DOHH2 (cell line): ENCODE data around the gene SPHK1.
A peak's percentile ranks its signal among the peaks of the same experiment; 100 is the strongest.

Experiments used
- H3F3A ChIP-seq: fragments of 200-600 bp; sonication (generic), shearing (Covaris generic); 2 replicates; pipeline ENCODE4 v1.6.0; 2016; ENCODE audit warnings: antibody characterized with exemption, mild to moderate bottlenecking; ENCODE audit not compliant: control insufficient read depth, insufficient read depth
- H3K27ac ChIP-seq: fragments of 200-600 bp; sonication (generic); 2 replicates; pipeline ENCODE4 v1.5.1; 2014; ENCODE audit warnings: low read depth, mild to moderate bottlenecking, low read length, moderate library complexity
- H3K27me3 ChIP-seq: fragments of 200-600 bp; sonication (generic); 2 replicates; pipeline ENCODE4 v1.6.1; 2014; ENCODE audit warnings: mild to moderate bottlenecking, low read length, mixed read lengths; ENCODE audit not compliant: control insufficient read depth
- H3K36me3 ChIP-seq: fragments of 200-600 bp; sonication (generic); 2 replicates; pipeline ENCODE4 v1.6.1; 2014; ENCODE audit warnings: mild to moderate bottlenecking, low read length, moderate library complexity, mixed read lengths; ENCODE audit not compliant: control insufficient read depth
- H3K4me1 ChIP-seq: fragments of 200-600 bp; sonication (generic); 2 replicates; pipeline ENCODE4 v1.6.1; 2014; ENCODE audit warnings: mild to moderate bottlenecking, low read length, mixed read lengths; ENCODE audit not compliant: control insufficient read depth
- H3K4me2 ChIP-seq: fragments of 200-600 bp; sonication (generic); 2 replicates; pipeline ENCODE4 v1.6.0; 2014; ENCODE audit warnings: mild to moderate bottlenecking, low read length, moderate library complexity
- H3K4me3 ChIP-seq: fragments of 200-600 bp; sonication (generic); 2 replicates; pipeline ENCODE4 v1.5.1; 2014; ENCODE audit warnings: mild to moderate bottlenecking, low read length, mixed read lengths
- H3K79me2 ChIP-seq: fragments of 200-600 bp; sonication (generic); 2 replicates; pipeline ENCODE4 v1.6.1; 2014; ENCODE audit warnings: mild to moderate bottlenecking, low read length, mixed read lengths; ENCODE audit not compliant: control insufficient read depth
- H3K9me2 ChIP-seq: fragments of 200-600 bp; sonication (generic); replicated peaks from 2 replicates; pipeline ENCODE4 v1.6.1; 2014; ENCODE audit warnings: mild to moderate bottlenecking, low read length, mixed read lengths; ENCODE audit not compliant: control insufficient read depth
- H3K9me3 ChIP-seq: fragments of 200-600 bp; sonication (generic); 2 replicates; pipeline ENCODE4 v1.6.1; 2014; ENCODE audit warnings: antibody characterized with exemption, low read length, mixed read lengths; ENCODE audit not compliant: control insufficient read depth, insufficient read depth
- H4K20me1 ChIP-seq: fragments of 200-600 bp; sonication (generic); 2 replicates; pipeline ENCODE4 v1.6.0; 2014; ENCODE audit warnings: low read depth, mild to moderate bottlenecking, antibody characterized with exemption, low read length, moderate library complexity; ENCODE audit not compliant: control insufficient read depth, insufficient read depth
- CTCF ChIP-seq: fragments of 200-600 bp; sonication (generic); IDR thresholded peaks from one replicate; pipeline ENCODE4 v1.5.1; 2014; ENCODE audit warnings: antibody characterized with exemption, mild to moderate bottlenecking, low read depth, low read length; ENCODE audit not compliant: poor library complexity, severe bottlenecking
- EZH2phosphoT487 ChIP-seq: fragments of 200-600 bp; sonication (generic); IDR thresholded peaks from 2 replicates; pipeline ENCODE4 v1.6.1; 2017; ENCODE audit warnings: borderline replicate concordance, mild to moderate bottlenecking, antibody characterized with exemption, low read length, moderate library complexity, mixed read lengths

The SPHK1 gene

DNA sequence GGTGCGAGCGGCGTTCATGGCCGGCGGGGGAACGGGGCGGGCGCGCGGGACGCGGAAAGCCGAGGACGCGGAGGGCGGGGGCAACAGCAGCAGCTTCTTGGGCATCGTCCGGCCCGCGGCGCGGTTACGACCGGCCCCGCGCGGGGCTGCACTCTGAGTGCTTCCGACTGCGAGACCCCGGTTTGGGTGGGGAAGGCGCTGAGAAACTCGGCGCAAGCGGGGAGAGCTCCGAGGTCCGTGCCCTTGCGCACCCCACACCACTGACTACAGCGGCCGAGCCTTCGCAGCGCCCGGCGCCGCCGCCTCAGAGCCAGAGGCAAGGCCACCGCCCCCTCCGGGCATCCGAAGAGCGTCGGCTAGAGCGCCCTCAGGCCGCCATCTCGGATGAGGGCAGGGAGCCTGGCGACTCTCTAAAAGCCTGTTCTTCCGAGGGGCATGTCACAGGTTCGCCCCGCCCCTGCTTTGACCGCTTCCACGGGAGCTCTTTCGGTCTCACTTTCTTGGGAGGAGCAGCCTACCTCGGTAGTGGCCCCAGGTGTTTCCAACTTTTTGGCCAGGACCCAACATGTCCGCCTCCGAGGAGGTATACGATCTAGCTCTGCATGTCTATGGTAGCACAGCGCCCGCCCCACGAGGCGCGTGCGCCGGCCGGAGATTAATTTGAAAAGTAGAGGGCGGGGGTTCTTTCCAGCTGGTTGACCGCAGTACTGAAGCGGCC is 30.7 kb upstream of the SPHK1 start, which contains the start of gene PRPSAP1:
Gene PRPSAP1 (minus strand): TSS at position 318 of the 718 bp plus-strand sequence. CDS start 213 bp downstream, at position 105.
- peaks cover 24% of the 10 kb centered on the region for H3K79me2 ChIP-seq
- no peaks in the 10 kb centered on the region for H3K9me3 ChIP-seq
- TF ChIP-seq CTCF (no peak), EZH2phosphoT487 (no peak)
- H4K20me1 ChIP-seq = no peaks in the 10 kb centered on the region
- peak within 1 kb of the TSS; percentile 98 for H3K4me3 ChIP-seq
- H3K9me2 ChIP-seq = no peaks in the 10 kb centered on the region
- peaks cover 31% of the 10 kb centered on the region for H3K4me1 ChIP-seq
- peaks cover 3% of the 10 kb centered on the region for H3F3A ChIP-seq
- H3K4me2 ChIP-seq = peak within 1 kb of the TSS; percentile 95
- H3K36me3 ChIP-seq = no peaks in the 10 kb centered on the region
- no peaks in the 10 kb centered on the region for H3K27me3 ChIP-seq
- peak within 1 kb of the TSS; percentile 76 for H3K27ac ChIP-seq

- Histone ChIP-seq H3K4me1 (peaks cover 31% of the 10 kb centered on the region), H3K4me3 (peak overlapping the region; percentile 98), H4K20me1 (no peaks in the 10 kb centered on the region)
Measured at GRCh38 chr17:76354317-76354729, 30.1 kb upstream of the SPHK1 start.

DNA sequence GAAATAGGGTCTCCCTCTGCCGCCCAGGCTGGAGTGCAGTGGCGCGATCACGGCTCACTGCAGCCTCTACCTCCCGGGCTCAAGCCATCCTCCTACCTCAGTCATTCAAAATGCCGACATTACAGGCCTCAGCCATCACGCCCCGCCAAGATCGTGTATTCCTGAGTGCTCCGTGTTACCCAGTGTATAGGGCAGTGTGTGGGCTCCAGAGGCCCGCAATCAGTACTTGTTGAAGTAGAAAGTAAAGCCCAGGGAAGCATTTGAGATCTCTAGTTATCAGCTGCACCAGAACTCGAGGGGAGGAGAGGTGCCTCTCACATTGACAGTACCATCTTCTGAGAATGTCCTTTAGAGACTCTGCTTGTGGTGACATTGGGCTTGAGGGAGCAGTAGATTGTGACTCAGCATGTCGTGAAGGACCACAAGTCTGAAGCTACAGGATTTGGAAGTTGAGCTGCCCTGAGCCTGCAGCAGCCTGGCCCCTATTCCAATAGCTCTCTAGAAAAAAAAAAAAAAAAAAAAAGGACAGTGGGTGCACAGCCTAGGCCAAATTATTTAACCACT is 29.6 kb upstream of the SPHK1 start:
- Histone ChIP-seq H3K4me3 (no peak overlapping the region), H3K36me3 (no peaks in the 10 kb centered on the region), H3K4me1 (peaks cover 31% of the 10 kb centered on the region), H3F3A (peaks cover 3% of the 10 kb centered on the region), H3K9me3 (no peaks in the 10 kb centered on the region), H3K4me2 (0 out of 2 replicates have a peak overlapping the region, but pooled peaks have one; percentile 95), H3K79me2 (peaks cover 24% of the 10 kb centered on the region), H3K27me3 (no peaks in the 10 kb centered on the region), H4K20me1 (no peaks in the 10 kb centered on the region), H3K9me2 (no peaks in the 10 kb centered on the region), H3K27ac (no peak overlapping the region)
- TF ChIP-seq CTCF (no peak), EZH2phosphoT487 (no peak)

More at GRCh38 chr17:76354317-76354729, 30.1 kb upstream of the SPHK1 start:
- TF ChIP-seq EZH2phosphoT487 (no peak), CTCF (no peak)
- Histone ChIP-seq H3F3A (peaks cover 3% of the 10 kb centered on the region), H3K9me2 (no peaks in the 10 kb centered on the region), H3K9me3 (no peaks in the 10 kb centered on the region), H3K27me3 (no peaks in the 10 kb centered on the region), H3K79me2 (peaks cover 24% of the 10 kb centered on the region), H3K27ac (peak overlapping the region; percentile 76; the same call in 1 of the 2 replicates), H3K36me3 (no peaks in the 10 kb centered on the region), H3K4me2 (peak overlapping the region; percentile 95)
